ENCODE data around the gene BCLAF1.

- no peak for TF ChIP-seq EZH2 (IDR thresholded peaks at IDR 0.05; ENCODE audit: low read depth)
- TF ChIP-seq CTCF (conservative IDR thresholded peaks at IDR 0.05): peak; percentile 100
Measured at GRCh38 chr6:136226027-136226673, 63.5 kb downstream of the BCLAF1 start.
